ENCODE data around the gene KRT80. TPM values are rescaled to one million over a fixed set of nuclear protein-coding genes. Genes with fewer than 3 reads are reported as not detected.

The KRT80 gene
- total and polyA plus RNA-seq, 10 donors = 0.03 to 0.37 (median 0.17) TPM; not detected in 7

- Histone ChIP-seq H3K9me3 (no peaks in the 10 kb centered on the region), H3K4me3 (no peak overlapping the region), H3K27ac (no peak overlapping the region), H3K27me3 (replicated peaks in 1 of 7) (peaks cover 0 to 30% (median 0%) of the 10 kb centered on the region in 7 donors), H3K36me3 (no peaks in the 10 kb centered on the region), H3K4me1 (peaks cover 3 to 39% (median 20%) of the 10 kb centered on the region in 6 donors)
- peak; percentile 58 for DNase-seq
- peak in 2 of 11 experiments; percentile 19 to 46 for TF ChIP-seq CTCF (IDR thresholded peaks at IDR 0.05 in 8 of 11, conservative IDR thresholded peaks at IDR 0.05 in 3 of 11)
- TF ChIP-seq POLR2AphosphoS5 (IDR thresholded peaks at IDR 0.05) = no peak
- intact Hi-C loops (cut with DNase I; ENCODE audit: low total_unique reads) = no loop called here
- WGBS, 5 donors = 53 to 94% (median 71%) methylated on average over 3 of the region's 3 CpGs
These were observed 22.6 kb upstream of the KRT80 start for GRCh38 chr12:52214421-52214802.

- WGBS, 5 donors = 28 to 49% (median 36%) methylated on average over 3 to 13 of the region's 13 CpGs
- peak; percentile 71 to 97 (median 91) for TF ChIP-seq CTCF (IDR thresholded peaks at IDR 0.05 in 8 of 11, conservative IDR thresholded peaks at IDR 0.05 in 3 of 11)
- no peak for TF ChIP-seq POLR2A (IDR thresholded peaks at IDR 0.05)
- TF ChIP-seq POLR2AphosphoS5 (IDR thresholded peaks at IDR 0.05) = peak in 1 of 3 donors; percentile 45
- Histone ChIP-seq H3K36me3 (no peaks in the 10 kb centered on the region), H3K4me3 (no peak overlapping the region), H3K4me1 (peaks cover 3 to 39% (median 20%) of the 10 kb centered on the region in 6 donors), H3K27me3 (replicated peaks in 1 of 7) (peaks cover 0 to 36% (median 0%) of the 10 kb centered on the region in 7 donors), H3K27ac (no peak overlapping the region), H3K9me3 (no peaks in the 10 kb centered on the region)
- intact Hi-C loops (cut with DNase I; ENCODE audit: low total_unique reads) = no loop called here
- peak; percentile 90 for DNase-seq
These were observed 22.0 kb upstream of the KRT80 start for GRCh38 chr12:52213564-52214420.

GRCh38 chr12:52212701-52213563 is 21.1 kb upstream of the KRT80 start:
- TF ChIP-seq POLR2A (IDR thresholded peaks at IDR 0.05) (no peak), POLR2AphosphoS5 (IDR thresholded peaks at IDR 0.05) (no peak), CTCF (IDR thresholded peaks at IDR 0.05 in 8 of 11, conservative IDR thresholded peaks at IDR 0.05 in 3 of 11) (no peak)

More at GRCh38 chr12:52212701-52213563, 21.1 kb upstream of the KRT80 start:
- no peak overlapping the region for H3K27ac ChIP-seq
- intact Hi-C loops (cut with DNase I; ENCODE audit: low total_unique reads) = no loop called here
- no peak overlapping the region for H3K4me3 ChIP-seq
- 65 to 81% (median 80%) methylated on average over 12 to 13 of the region's 13 CpGs for WGBS, 5 donors
- peak; percentile 45 for DNase-seq
- peaks cover 0 to 40% (median 0%) of the 10 kb centered on the region in 7 donors for H3K27me3 ChIP-seq (replicated peaks in 1 of 7)
- H3K9me3 ChIP-seq = no peaks in the 10 kb centered on the region
- H3K4me1 ChIP-seq = peaks cover 3 to 40% (median 21%) of the 10 kb centered on the region in 6 donors
- no peaks in the 10 kb centered on the region for H3K36me3 ChIP-seq

All from spleen (tissue), 11 donors.